ENCODE results near the gene PPRC1.

The PPRC1 gene

GRCh38 chr10:102198027-102198426 is 65.2 kb downstream of the PPRC1 start:
- Histone ChIP-seq H3K27ac (replicated peaks) (no peak overlapping the region), H3K27me3 (ENCODE audit: insufficient read depth, poor library complexity, severe bottlenecking) (no peaks in the 10 kb centered on the region), H3K4me3 (replicated peaks; ENCODE audit: insufficient read depth, low read length) (no peak overlapping the region)
- no peak for DNase-seq (ENCODE audit: low read depth in 1 of 2, low spot score in 1 of 2)
- TF ChIP-seq POLR2AphosphoS5 (IDR thresholded peaks at IDR 0.05; ENCODE audit: low read depth): no peak
- no peak for TF ChIP-seq GABPA (IDR thresholded peaks at IDR 0.05; ENCODE audit: low read depth)
- TF ChIP-seq CTCF (IDR thresholded peaks at IDR 0.05; ENCODE audit: insufficient read depth, low read length): no peak
- TF ChIP-seq REST (IDR thresholded peaks at IDR 0.05; ENCODE audit: insufficient replicate concordance, low read depth): no peak
- TF ChIP-seq SPI1 (IDR thresholded peaks at IDR 0.05; ENCODE audit: borderline replicate concordance, low read depth): no peak
